Cardiac muscle cell (in vitro differentiated cells and primary cell): ENCODE measurements around the gene RTF2. TPM values are rescaled to one million over a fixed set of nuclear protein-coding genes. Genes with fewer than 3 reads are reported as not detected.
"Not testable (repeated sequence)": the region's sequence is repeated elsewhere in the genome, so short reads cannot be mapped to it uniquely, and the experiment has no call there.

Experiments used
- DNase-seq, 2 donors: peaks; one replicate each; pipeline versions ENCODE4 v3.0.0 to v3.0.0-alpha.2; 2010 to 2017; ENCODE audit warnings: low read depth in 1 of 2, low spot score in 1 of 2
- H3K27ac ChIP-seq: fragments of 200-600 bp; sonication (generic); 2 replicates; pipeline ENCODE4 v1.5.1; 2016
- H3K27me3 ChIP-seq: fragments of 200-600 bp; sonication (generic); 2 replicates; pipeline ENCODE4 v1.6.0; 2016; ENCODE audit warnings: control low read depth
- H3K36me3 ChIP-seq: fragments of 200-600 bp; sonication (generic); 2 replicates; pipeline ENCODE4 v1.5.1; 2016; ENCODE audit warnings: control low read depth
- H3K4me1 ChIP-seq: fragments of 200-600 bp; sonication (generic); 2 replicates; pipeline ENCODE4 v1.8.1; 2017; ENCODE audit warnings: low read depth, mild to moderate bottlenecking, mixed run types
- H3K4me3 ChIP-seq: fragments of 200-600 bp; sonication (generic); 2 replicates; pipeline ENCODE4 v1.5.1; 2016; ENCODE audit warnings: mild to moderate bottlenecking
- H3K9me3 ChIP-seq: fragments of 200-600 bp; sonication (generic); 2 replicates; pipeline ENCODE4 v1.5.1; 2017; ENCODE audit warnings: low read depth, mild to moderate bottlenecking, control low read depth
- polyA plus RNA-seq: library from polyadenylated mRNA; unstranded; fragments of >200 nt; fragmentation: Nextera tagmentation; extraction: Ambion mirVana; gene quantifications from 2 replicates; pipeline ENCODE4 v1.2.1, GENCODE V29; 2016
- total RNA-seq: library from RNA; depleted of rRNA; stranded (reverse); fragments of >200 nt; gene quantifications from 2 replicates; pipeline ENCODE4 v1.2.3, GENCODE V29; 2016
- TF ChIP-seq, protein P1 (sequence below): IDR thresholded peaks from 2 replicates; pipeline ENCODE4 v1.5.1; 2012; ENCODE audit warnings: low read depth, mild to moderate bottlenecking, low read length

Gene RTF2
- total and polyA plus RNA-seq, 2 experiments from 2014 or later, result 58.2 to 139 TPM

DNA sequence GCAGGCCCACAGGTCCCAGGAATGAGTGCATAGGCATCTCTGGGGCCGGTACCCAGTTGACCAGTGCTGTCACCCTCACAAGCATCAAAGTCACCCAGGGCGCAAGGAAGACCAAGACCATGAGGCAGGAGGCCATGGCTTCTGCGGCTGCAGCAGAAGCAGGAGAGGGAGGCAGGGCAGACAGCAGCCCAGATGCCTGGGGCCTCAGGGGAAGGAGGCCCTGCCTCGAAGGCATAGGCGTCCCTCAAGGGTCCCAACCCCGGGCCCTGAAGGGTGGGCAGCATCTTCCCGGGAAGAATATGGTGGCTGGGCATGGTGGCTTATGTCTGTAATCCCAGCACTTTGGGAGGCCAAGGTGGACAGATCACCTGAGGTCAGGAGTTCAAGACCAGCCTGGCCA is 59.1 kb downstream of the RTF2 start:
- Histone ChIP-seq H3K4me3 (no peak overlapping the region), H3K4me1 (no peaks in the 10 kb centered on the region), H3K27me3 (no peaks in the 10 kb centered on the region), H3K9me3 (no peaks in the 10 kb centered on the region), H3K27ac (no peak overlapping the region), H3K36me3 (no peaks in the 10 kb centered on the region)
- DNase-seq, result no peak
- TF ChIP-seq, protein P1, sequence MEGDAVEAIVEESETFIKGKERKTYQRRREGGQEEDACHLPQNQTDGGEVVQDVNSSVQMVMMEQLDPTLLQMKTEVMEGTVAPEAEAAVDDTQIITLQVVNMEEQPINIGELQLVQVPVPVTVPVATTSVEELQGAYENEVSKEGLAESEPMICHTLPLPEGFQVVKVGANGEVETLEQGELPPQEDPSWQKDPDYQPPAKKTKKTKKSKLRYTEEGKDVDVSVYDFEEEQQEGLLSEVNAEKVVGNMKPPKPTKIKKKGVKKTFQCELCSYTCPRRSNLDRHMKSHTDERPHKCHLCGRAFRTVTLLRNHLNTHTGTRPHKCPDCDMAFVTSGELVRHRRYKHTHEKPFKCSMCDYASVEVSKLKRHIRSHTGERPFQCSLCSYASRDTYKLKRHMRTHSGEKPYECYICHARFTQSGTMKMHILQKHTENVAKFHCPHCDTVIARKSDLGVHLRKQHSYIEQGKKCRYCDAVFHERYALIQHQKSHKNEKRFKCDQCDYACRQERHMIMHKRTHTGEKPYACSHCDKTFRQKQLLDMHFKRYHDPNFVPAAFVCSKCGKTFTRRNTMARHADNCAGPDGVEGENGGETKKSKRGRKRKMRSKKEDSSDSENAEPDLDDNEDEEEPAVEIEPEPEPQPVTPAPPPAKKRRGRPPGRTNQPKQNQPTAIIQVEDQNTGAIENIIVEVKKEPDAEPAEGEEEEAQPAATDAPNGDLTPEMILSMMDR, result no peak

DNA sequence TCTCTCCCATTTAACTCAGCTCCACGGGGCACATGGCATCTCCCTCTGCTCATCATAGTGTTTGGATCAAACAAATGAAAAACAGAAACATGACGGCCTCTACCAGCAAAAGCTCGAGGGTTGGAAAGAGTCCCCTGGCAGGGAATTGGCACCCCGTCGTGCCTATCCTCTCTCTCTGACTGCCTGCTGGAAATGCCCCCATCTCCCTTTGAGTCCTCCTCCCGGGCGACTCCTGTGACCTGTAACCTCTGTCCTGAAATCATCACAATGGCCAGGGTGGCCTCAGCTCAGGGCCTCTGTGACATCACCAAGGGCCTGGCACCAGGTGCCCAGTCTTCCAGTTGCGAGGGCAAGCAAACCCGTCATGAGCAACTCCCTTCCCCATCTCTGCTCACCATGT is 64.5 kb downstream of the RTF2 start, which contains the start of gene FAM209B:
TSS of gene FAM209B (plus strand) at position 301 of the 400 bp plus-strand sequence. CDS start at position 397, 96 bp downstream.
- not testable (repeated sequence) for DNase-seq, H3K27me3 ChIP-seq, H3K4me1 ChIP-seq, H3K36me3 ChIP-seq, H3K4me3 ChIP-seq, H3K27ac ChIP-seq, H3K9me3 ChIP-seq

DNA sequence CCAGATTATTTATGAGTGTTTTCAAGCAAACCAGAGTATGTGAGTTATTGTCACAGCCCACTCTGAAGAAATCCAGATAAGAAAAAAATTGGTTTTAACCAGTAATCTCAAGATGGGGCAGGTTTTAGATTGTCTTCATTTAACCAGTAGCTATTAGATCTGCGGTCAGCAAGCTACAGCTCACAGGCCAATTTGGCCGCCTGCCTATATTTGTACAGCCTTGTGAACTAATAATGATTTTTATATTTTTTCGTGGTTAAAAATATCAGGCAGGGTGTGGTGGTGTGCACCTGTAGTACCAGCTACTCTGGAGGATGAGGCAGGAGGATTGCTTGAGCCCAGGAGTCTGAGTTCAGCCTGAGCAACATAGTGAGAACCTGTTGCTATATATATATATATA is 69.6 kb downstream of the RTF2 start:
- H3K27me3 ChIP-seq, result no peaks in the 10 kb centered on the region
- TF ChIP-seq, protein P1, result no peak
- H3K4me1 ChIP-seq, result no peaks in the 10 kb centered on the region
- DNase-seq, result no peak
- no peaks in the 10 kb centered on the region for H3K9me3 ChIP-seq
- H3K4me3 ChIP-seq, result no peak overlapping the region
- H3K36me3 ChIP-seq, result no peaks in the 10 kb centered on the region
- H3K27ac ChIP-seq, result no peak overlapping the region

DNA sequence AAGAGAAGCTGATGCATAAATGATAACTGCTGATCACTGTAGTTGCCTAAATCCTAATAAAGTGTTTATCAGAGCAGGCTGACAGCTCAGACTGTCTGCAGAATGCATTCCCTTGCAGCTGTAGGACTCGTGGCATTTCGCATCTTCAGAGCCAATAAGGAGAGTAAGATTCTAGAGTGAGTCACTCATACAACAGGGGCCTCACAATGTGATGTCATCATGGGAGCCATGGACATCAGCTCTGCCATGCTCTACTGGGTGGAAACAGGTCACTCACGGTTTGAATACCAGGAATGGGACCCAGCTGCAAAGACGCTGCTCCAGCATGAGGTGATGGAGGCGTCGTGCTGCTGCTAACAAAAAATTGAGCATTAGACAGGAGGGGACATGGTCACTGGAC is 72.0 kb downstream of the RTF2 start:
- no peaks in the 10 kb centered on the region for H3K36me3 ChIP-seq
- H3K27me3 ChIP-seq, result no peaks in the 10 kb centered on the region
- no peak overlapping the region for H3K27ac ChIP-seq
- peak in 1 of 2 donors; percentile 11 for DNase-seq
- no peaks in the 10 kb centered on the region for H3K9me3 ChIP-seq
- H3K4me1 ChIP-seq, result no peaks in the 10 kb centered on the region
- no peak overlapping the region for H3K4me3 ChIP-seq
- TF ChIP-seq, protein P1, result no peak

DNA sequence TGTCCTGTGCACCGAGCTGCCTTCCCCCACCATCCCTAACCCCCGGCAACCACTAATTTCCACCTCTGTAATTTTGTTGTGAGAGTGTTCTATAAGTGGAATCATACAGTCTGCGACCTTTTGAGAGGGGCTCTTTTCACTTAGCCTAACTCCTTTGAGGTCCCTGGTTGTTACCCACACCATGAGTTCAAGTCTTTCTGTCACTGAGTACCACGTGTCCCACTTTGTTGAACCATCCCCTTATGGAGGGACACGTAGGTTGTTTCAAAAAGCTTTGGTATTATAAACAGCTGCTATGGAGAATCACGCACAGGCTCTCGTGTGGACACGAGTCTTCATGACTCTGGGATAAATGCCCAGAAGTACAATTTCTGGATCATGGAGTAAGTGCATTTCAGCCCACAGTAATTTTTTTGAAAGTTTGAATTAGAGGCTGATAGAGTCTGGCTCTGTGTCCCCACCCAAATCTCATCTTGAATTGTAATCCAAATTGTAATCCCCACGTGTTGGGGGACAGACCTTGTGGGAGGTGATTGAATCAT is 74.1 kb downstream of the RTF2 start:
- no peaks in the 10 kb centered on the region for H3K36me3 ChIP-seq
- DNase-seq, result no peak
- TF ChIP-seq, protein P1, result no peak
- no peaks in the 10 kb centered on the region for H3K27me3 ChIP-seq
- no peak overlapping the region for H3K27ac ChIP-seq
- no peaks in the 10 kb centered on the region for H3K9me3 ChIP-seq
- H3K4me3 ChIP-seq, result no peak overlapping the region
- H3K4me1 ChIP-seq, result no peaks in the 10 kb centered on the region

DNA sequence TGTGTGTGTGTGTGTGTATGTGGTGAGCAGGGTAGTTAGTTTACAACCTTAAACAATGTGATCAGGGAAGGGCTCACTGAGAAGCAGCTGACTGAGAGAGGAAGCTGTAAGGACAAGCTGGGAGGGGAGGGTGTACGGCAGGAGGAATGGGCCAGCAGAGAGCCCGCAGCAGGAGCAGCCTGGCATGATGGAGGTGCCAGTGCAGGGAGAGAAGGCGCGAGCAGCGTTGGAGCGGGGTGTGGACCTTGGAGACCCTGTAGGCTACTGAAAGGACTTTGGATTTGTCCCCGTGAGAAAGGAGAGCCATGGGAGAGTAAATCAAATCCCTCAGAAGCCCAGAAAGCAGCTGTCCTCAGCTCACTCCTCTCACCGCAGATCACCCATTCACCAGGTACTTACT is 83.1 kb downstream of the RTF2 start:
- Histone ChIP-seq H3K27me3 (no peaks in the 10 kb centered on the region), H3K27ac (no peak overlapping the region), H3K36me3 (no peaks in the 10 kb centered on the region), H3K9me3 (no peaks in the 10 kb centered on the region), H3K4me3 (no peak overlapping the region), H3K4me1 (peaks cover 6% of the 10 kb centered on the region)
- DNase-seq, result no peak
- TF ChIP-seq, protein P1, result no peak
